NOMO-1 (cell line): Measurements from ENCODE around the gene DCAF11.
A peak's percentile ranks its signal among the peaks of the same experiment; 100 is the strongest.

Source experiments
- DNase-seq, 2 experiments: peaks; one replicate each; lab custom pipeline; 2025; ENCODE audit not compliant: unreplicated experiment in 2 of 2; lab: John Stamatoyannopoulos, UW

DCAF11 gene

DNA sequence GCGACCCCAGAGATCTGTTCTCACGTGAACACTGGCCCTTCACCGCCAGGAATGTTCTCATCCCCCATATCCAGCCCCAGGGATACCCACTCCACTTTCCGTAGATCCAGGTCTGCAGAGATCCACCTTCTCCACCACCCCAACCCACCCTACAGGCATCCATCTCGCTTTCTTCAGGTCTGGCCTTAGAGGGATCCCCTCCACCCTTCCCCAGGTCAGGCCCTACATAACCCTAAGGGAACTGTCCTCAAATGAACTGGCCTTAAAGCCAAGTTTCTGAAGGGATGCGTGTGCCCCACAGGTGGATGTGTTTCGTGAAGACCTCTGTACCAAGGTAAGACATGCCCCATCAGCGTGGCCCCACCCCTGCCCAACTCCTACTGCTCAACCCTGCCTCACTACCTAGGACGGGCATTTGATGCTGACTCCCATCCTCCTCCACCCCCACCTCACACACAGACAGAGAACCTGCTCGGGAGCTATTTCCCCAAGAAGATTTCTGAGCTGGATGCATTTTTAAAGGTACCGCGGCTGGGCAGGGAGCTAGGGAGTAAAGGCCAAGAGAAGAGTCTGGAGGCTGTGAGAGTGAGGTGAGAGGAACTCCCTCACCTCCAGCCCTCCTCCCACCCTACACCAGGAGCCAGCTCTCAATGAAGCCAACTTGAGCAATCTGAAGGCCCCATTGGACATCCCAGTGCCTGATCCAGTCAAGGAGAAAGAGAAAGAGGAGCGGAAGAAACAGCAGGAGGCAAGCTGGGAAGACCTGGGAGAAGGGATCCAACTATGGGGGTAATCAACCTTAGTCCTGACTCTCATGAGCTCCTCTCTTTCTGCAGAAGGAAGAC lies 22.3 kb downstream of the DCAF11 start:
- DNase-seq = no peak

- DNase-seq = no peak
Observed at GRCh38 chr14:24137529-24138395, 23.2 kb downstream of the DCAF11 start.

GRCh38 chr14:24138396-24139271 lies 24.1 kb downstream of the DCAF11 start:
- DNase-seq = no peak

- no peak for DNase-seq
Observed at GRCh38 chr14:24139272-24139934, 24.8 kb downstream of the DCAF11 start.

DNA sequence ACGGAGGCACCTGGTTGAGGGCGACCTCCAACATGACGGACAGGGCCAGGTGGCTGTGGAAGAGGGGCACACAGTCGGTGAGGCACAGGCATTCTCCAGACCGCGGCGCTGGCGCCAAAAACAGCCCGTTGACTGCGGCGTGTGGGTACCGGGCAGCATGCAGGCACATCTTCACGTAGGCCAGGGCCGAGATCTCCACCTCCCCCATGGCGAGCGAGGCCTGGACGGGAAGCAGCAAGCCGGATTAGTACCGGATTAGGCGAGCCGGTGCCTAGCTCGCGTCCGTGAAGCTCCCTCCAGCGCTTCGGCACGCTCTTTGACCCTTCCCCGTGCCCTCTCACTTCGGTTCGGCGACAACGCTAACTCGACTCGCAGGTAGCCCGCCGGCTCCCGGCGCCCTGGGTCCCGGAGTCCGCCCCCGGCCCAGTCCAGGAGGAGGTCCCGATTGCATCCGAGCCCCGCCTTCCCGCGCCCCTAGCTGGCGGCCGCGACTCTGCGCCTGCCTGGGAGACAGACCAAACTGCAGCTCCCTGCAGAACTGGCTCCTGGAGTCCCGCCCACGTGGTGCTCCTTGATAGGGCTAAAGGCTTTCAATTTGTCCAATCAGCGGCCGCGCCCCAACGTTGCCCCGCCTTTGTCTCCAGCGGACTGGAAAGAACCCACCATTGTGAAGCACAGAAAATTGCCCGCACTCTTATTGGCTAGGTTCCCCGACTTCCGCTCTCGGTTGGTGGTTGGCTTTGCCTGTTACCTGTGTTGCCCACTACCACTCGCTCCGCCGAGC lies 26.7 kb downstream of the DCAF11 start, which contains the start of gene EMC9:
TSS of gene EMC9 (minus strand) at position 495 of the 784 bp plus-strand sequence. CDS start at position 208, 287 bp downstream.
- DNase-seq = peak; percentile 98

DNA sequence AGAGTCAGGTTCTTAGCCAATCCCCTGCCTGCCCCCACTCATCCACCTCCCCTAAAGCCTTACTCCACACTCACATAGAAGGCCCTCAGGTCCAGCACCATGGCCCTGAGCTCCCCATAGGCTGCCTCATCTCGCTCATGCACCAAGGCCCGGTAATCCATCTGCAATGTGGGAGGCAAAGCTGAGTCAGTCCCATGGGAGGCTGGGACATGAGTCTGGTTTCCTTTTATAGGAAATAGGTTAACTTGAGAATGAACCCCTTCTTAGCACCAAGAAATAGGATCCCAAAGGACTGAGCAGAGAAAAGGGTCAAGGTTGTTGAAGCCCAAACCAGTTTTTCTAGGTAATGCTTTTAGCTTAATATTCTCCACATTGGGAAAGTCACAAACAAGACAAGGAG lies 28.9 kb downstream of the DCAF11 start:
- DNase-seq = no peak

- no peak for DNase-seq
Observed at GRCh38 chr14:24144451-24144850, 29.9 kb downstream of the DCAF11 start.

DNA sequence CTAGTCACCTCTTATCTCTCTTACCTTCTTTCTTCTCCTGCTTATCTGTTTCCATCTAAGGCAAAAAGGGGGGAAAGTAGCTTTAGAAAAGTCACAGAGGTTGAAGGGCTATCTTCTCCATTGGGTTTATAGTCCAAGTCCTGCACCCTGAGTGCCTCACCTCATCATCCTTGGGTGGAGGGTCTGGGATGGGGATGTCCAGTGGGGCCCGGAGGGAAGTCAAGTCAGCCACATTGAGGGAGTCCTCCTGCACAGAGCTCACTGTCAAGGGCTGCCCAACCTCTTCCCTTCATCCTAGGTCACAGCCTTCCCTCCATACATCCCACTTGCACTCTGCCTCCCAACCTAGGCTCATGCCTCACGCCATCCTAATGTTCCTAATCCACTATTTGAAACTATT lies 30.6 kb downstream of the DCAF11 start:
- DNase-seq = no peak

DNA sequence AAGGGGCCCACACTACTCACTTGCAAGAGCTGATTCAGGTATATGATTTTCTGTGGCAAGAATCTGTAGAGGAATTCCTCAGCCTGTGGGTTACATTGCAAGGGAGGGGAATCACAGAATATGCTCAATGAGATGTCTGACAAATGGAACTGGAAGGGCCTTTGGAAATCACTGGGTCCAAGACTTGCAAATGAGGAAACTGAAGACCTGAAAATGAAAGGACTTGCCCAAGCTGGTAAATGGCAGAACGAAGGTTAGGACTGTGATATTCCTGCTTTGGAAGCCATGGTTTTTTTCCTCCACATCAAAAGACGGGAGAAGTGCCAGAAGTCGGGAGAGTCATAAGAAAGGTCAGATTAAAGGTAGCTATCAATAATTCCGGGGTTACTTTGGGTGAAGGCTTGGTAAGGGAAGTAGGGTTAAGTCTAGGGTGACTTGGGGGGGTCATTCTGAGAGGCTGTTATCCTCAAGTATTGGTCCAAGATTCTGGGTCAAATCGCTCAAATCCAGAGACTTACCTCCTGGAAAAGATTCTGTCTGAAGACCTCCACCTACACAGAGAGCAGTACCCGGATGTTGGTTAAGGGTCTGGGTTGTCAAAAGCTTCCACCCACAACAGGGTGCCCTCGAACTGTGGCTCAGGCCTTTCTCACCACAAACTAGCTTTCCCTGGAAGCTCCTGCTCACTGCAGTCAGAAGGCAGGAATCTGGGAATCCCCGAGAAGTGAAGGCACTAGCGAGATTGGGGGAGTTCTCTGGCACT lies 31.3 kb downstream of the DCAF11 start:
- DNase-seq = peak; percentile 39 to 42

DNA sequence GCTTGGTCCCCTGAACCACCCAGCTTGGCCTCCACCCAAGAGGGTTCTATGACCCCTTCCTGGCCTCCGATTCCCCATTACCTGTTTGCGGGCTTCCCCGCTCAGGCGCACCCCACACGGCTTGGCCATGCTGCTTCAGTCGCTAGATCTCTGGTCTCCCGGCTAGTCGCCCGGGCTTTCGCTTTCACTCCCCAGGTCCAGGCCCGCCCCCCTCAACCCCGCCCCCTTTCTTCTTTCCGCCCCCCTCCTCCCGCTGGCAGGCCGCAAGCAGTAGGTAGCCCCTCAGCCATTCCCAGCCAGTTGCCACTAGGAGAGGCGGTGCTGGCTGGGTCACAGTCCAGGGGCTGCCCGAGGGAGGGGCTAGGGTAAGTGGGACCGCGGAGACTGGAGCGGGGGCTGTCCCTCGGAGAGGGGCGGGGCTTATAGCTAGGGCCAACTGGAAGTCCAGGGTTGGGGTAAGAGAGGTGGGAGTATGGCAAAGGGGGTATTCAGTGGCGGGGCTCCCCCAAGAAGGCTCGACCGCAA lies 31.9 kb downstream of the DCAF11 start, which contains the start of gene PSME2:
TSS of gene PSME2 (minus strand) at position 158 of the 525 bp plus-strand sequence. CDS start at position 129, 29 bp downstream.
- DNase-seq = peak; percentile 95 to 98

DNA sequence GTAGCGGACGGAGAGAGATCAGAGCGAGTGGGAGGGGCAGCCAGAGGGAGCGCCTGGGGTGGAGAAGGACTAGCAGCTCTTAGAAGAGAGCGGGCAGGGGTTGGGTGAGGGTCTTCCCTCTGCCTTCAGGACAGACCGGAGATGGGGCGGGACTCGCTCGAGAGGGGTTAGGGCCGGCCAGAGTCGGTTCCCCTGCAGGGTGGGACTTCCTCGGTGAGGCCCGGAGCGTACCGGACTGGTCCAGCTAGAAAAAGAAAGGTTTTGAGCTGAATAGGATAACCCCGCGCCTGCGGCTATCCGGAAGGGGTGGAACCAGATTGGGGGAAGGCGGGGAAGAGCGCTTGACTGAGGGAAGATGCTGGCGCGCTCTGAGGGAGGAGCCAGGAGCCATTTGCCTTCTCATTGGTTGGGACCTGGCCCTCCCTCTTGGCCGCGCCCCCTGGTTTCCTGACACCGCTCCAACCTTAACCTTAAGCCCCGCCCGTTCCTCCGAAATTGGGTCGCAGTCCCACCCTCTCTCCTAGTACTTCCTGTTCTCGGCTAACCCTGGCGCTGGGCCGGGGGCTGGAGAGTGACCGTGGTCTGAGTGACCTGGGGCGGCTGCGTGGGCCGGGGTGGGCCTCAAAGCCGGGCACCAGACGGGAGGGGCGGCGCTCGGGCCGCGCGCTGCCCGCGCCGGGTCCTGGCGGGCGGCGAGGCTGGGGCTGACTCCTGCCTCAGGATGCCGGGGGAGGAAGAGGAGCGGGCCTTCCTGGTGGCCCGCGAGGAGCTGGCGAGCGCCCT lies 32.6 kb downstream of the DCAF11 start, which contains the start of gene RNF31:
TSS of gene RNF31 (plus strand) at position 521 of the 783 bp plus-strand sequence. CDS start at position 722, 201 bp downstream.
- DNase-seq = peak; percentile 99

GRCh38 chr14:24147761-24148428 lies 33.3 kb downstream of the DCAF11 start:
- DNase-seq = no peak

DNA sequence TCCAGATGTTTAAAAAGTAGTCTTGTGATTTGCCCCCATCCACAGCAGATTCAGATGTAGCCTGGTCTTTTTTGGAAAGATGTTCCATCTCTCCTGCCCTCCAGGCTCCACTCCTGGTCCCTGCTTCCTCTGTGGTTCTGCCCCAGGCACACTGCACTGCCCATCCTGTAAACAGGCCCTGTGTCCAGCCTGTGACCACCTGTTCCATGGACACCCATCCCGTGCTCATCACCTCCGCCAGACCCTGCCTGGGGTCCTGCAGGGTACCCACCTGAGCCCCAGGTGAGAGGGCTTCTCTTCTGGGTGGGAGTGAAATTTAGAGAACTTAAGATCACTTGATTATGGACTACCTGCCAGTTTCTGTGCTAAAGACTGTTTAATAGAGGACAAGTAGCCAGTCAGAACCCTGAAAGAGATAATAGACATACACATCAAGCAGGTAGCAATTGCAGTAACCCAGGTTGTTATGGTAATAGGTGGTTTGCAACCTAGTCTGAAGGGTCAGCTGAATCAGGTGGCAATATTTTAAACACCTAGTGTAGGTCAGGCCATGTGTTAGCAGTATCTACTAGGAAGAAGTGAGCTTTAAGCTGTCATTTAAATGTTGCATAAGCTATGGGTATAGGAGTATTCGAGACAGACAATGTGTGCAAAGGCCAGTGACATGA lies 34.9 kb downstream of the DCAF11 start:
- no peak for DNase-seq

- DNase-seq = no peak
Observed at GRCh38 chr14:24150061-24150460, 35.5 kb downstream of the DCAF11 start.

DNA sequence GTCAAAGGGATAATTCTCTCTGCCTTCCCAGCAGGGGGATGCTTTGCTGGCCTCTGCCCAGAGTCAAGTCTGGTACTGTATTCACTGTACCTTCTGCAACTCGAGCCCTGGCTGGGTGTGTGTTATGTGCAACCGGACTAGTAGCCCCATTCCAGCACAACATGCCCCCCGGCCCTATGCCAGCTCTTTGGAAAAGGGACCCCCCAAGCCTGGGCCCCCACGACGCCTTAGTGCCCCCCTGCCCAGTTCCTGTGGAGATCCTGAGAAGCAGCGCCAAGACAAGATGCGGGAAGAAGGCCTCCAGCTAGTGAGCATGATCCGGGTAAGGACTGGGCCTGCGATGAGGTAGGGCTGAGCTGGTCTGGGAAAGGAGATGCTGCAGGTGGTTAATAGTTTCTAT lies 36.0 kb downstream of the DCAF11 start:
- no peak for DNase-seq

GRCh38 chr14:24150993-24151392 lies 36.4 kb downstream of the DCAF11 start:
- DNase-seq = no peak
